K562 (cell line): Measurements from ENCODE around the gene DNAJC2. TPM values are rescaled to one million over a fixed set of nuclear protein-coding genes. Genes with fewer than 3 reads are reported as not detected.

Experiments
- NR3C1 ChIP-seq: sonication (generic); formaldehyde crosslinking; IDR thresholded peaks from 2 replicates; pipeline ENCODE4 v1.8.1; 2022; ENCODE audit warnings: missing genetic modification reagents
- NUFIP1 ChIP-seq: fragments of 450-650 bp; IDR thresholded peaks from 2 replicates; pipeline ENCODE4 v1.6.1; 2018; ENCODE audit not compliant: partially characterized antibody
- SRF ChIP-seq, 2 experiments: fragments of 250-450, 450-650 bp in 1 of 2; sonication (Bioruptor Pico) in 1 of 2; sonication (generic) in 1 of 2; formaldehyde crosslinking; IDR thresholded peaks; 2 replicates each; pipeline versions ENCODE4 v1.5.0 to v1.5.1; 2020 to 2022; ENCODE audit warnings: mild to moderate bottlenecking in 1 of 2, missing genetic modification reagents in 1 of 2
- TSHZ1 ChIP-seq: fragments of 250-450 bp; sonication (Bioruptor Pico); IDR thresholded peaks from 2 replicates; pipeline ENCODE4 v1.4.0; 2020; ENCODE audit warnings: mild to moderate bottlenecking, moderate library complexity
- polyA plus RNA-seq, 8 experiments: library from polyadenylated mRNA; depleted of rRNA in 4 of 8; stranded (reverse) in 5 of 8; unstranded in 3 of 8; fragments of >200 nt; fragmentation: Nextera tagmentation in 2 of 8; fragmentation: Illumina TruSeq in 1 of 8; extraction: Ambion mirVana in 2 of 8; extraction: Trizol in 1 of 8; gene quantifications; 2 replicates each; pipeline versions ENCODE4 v1.2.1 to v1.2.3, GENCODE V29; 2011 to 2014; ENCODE audit warnings: inconsistent platforms in 1 of 8, missing spikeins in 1 of 8
- total RNA-seq, 7 experiments: library from RNA; depleted of rRNA in 6 of 7; stranded (reverse); fragments of >200 nt in 6 of 7; fragmentation: Illumina TruSeq in 2 of 7; extraction: Trizol in 2 of 7; gene quantifications; 2 replicates each; pipeline versions ENCODE4 v1.2.1 to v1.2.3, GENCODE V29; 2011 to 2021; ENCODE audit warnings: low replicate concordance in 1 of 7
- TF ChIP-seq, protein P1 (sequence below), 3 experiments: fragments of 200-800 bp in 1 of 3; fragments of 250-450 bp in 1 of 3; fragments of 450-650 bp in 1 of 3; sonication (Bioruptor Pico) in 1 of 3; sonication (Bioruptor generic) in 1 of 3; formaldehyde crosslinking in 1 of 3; IDR thresholded peaks; 2 replicates each; pipeline versions ENCODE4 v1.6.1 to v1.8.0; 2016 to 2022; ENCODE audit warnings: mild to moderate bottlenecking in 2 of 3, missing genetic modification characterization in 2 of 3, missing compliant biosample characterization in 1 of 3, moderate library complexity in 1 of 3

DNAJC2 gene
- total and polyA plus RNA-seq, 9 of the 15 experiments (the other 6 are each of a cell fraction or from before 2014, with no cell fraction given), result 40.2 to 157 (median 92.1) TPM

- TF ChIP-seq TSHZ1 (no peak), NR3C1 (CRISPR knock-in tag) (no peak), NUFIP1 (no peak), SRF (CRISPR knock-in tag; IDR thresholded peaks at IDR 0.05) (no peak)
- TF ChIP-seq, protein P1, sequence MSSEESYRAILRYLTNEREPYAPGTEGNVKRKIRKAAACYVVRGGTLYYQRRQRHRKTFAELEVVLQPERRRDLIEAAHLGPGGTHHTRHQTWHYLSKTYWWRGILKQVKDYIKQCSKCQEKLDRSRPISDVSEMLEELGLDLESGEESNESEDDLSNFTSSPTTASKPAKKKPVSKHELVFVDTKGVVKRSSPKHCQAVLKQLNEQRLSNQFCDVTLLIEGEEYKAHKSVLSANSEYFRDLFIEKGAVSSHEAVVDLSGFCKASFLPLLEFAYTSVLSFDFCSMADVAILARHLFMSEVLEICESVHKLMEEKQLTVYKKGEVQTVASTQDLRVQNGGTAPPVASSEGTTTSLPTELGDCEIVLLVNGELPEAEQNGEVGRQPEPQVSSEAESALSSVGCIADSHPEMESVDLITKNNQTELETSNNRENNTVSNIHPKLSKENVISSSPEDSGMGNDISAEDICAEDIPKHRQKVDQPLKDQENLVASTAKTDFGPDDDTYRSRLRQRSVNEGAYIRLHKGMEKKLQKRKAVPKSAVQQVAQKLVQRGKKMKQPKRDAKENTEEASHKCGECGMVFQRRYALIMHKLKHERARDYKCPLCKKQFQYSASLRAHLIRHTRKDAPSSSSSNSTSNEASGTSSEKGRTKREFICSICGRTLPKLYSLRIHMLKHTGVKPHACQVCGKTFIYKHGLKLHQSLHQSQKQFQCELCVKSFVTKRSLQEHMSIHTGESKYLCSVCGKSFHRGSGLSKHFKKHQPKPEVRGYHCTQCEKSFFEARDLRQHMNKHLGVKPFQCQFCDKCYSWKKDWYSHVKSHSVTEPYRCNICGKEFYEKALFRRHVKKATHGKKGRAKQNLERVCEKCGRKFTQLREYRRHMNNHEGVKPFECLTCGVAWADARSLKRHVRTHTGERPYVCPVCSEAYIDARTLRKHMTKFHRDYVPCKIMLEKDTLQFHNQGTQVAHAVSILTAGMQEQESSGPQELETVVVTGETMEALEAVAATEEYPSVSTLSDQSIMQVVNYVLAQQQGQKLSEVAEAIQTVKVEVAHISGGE (CRISPR knock-in tag; IDR thresholded peaks at IDR 0.05), result no peak
These were observed 44.0 kb upstream of the DNAJC2 start (continued) for GRCh38 chr7:103388469-103389140.
